T-helper 17 cell (primary cell): ENCODE results near the gene ERC1. TPM values are rescaled to one million over a fixed set of nuclear protein-coding genes. Genes with fewer than 3 reads are reported as not detected.
"Not testable (repeated sequence)": the region's sequence is repeated elsewhere in the genome, so short reads cannot be mapped to it uniquely, and the experiment has no call there.

Source experiments
- ATAC-seq: fragments of 150-1000 bp; cut with Tn5 transposase; 2 replicates; pipeline ENCODE4 v1.10.0; 2021; ENCODE audit warnings: mild to moderate bottlenecking, moderate library complexity
- DNase-seq, 3 donors: peaks; one replicate each; pipeline versions ENCODE4 v3.0.0 to v3.0.0-alpha.2; 2020 to 2021
- H3K9me3 ChIP-seq: one replicate; pipeline ENCODE4 v1.7.0; 2013; ENCODE audit warnings: low read length, mild to moderate bottlenecking; ENCODE audit not compliant: control insufficient read depth, poor library complexity, severe bottlenecking
- H3K27ac Mint-ChIP-seq: one replicate; pipeline ENCODE4 v1.8.0; 2022; ENCODE audit warnings: mild to moderate bottlenecking, moderate library complexity, mixed read lengths
- H3K27me3 Mint-ChIP-seq: one replicate; pipeline ENCODE4 v1.8.0; 2022; ENCODE audit warnings: mixed read lengths
- H3K36me3 Mint-ChIP-seq: one replicate; pipeline ENCODE4 v1.8.0; 2022; ENCODE audit warnings: low read depth, mixed read lengths
- H3K4me1 Mint-ChIP-seq: one replicate; pipeline ENCODE4 v1.8.0; 2022; ENCODE audit warnings: mild to moderate bottlenecking, mixed read lengths
- H3K4me3 Mint-ChIP-seq: one replicate; pipeline ENCODE4 v1.8.0; 2022; ENCODE audit warnings: mild to moderate bottlenecking, moderate library complexity, mixed read lengths
- total RNA-seq, 4 donors: library from RNA in 2 of 4; stranded (reverse) in 2 of 4; gene quantifications; one replicate each; pipeline ENCODE4 v1.2.3 and lab custom pipeline; 2022 to 2026

ERC1 gene
- total RNA-seq, 2 donors from 2014 or later = 46.7 to 52.1 TPM

DNA sequence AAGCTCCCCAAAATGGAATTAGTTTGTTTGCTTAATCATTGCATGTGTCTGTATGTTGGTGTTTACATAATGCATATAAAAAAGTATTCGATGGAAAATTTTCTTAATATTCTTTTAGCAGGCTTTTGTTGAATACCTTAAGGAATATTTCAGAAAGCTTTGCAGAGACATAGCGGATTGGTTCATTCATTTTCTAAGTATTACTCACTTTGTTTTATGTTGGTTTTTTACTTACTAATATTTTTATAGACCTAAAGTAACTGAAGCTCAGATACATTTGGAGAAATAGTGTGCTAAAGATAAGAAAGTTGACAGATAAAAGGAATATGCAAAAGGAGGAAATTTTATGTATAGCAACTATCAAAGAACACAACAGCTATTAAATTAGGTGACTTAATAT lies 191.0 kb downstream of the ERC1 start:
- H3K27ac Mint-ChIP-seq = no peak overlapping the region
- H3K4me1 Mint-ChIP-seq = peaks cover 4% of the 10 kb centered on the region
- H3K27me3 Mint-ChIP-seq = no peaks in the 10 kb centered on the region
- H3K36me3 Mint-ChIP-seq = peaks cover 11% of the 10 kb centered on the region
- DNase-seq (no peak), ATAC-seq (no peak)
- H3K4me3 Mint-ChIP-seq = no peak overlapping the region
- H3K9me3 ChIP-seq = no peaks in the 10 kb centered on the region

DNA sequence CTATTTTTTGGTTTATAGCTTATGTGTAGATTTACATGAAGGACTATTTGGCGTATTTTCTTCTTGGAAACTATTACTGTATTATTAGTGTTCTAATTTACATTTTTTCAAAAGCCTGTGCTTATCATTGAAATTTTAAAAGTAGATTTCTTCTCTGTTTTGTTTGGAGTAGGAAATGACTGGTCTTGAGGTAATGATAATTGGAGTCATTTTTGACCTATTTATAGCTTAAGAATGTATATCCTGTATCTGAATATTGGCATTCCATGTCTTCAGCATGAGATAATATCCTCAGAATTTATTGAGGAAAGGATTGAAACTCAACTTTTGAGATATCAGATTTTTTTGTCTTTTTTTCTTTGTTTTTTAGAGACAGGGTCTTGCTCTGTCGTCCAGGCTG lies 193.4 kb downstream of the ERC1 start:
- DNase-seq (no peak), ATAC-seq (no peak)
- Mint-ChIP-seq H3K4me3 (no peak overlapping the region), H3K36me3 (peaks cover 15% of the 10 kb centered on the region), H3K27me3 (no peaks in the 10 kb centered on the region), H3K27ac (no peak overlapping the region), H3K4me1 (peaks cover 2% of the 10 kb centered on the region)
- no peaks in the 10 kb centered on the region for H3K9me3 ChIP-seq

DNA sequence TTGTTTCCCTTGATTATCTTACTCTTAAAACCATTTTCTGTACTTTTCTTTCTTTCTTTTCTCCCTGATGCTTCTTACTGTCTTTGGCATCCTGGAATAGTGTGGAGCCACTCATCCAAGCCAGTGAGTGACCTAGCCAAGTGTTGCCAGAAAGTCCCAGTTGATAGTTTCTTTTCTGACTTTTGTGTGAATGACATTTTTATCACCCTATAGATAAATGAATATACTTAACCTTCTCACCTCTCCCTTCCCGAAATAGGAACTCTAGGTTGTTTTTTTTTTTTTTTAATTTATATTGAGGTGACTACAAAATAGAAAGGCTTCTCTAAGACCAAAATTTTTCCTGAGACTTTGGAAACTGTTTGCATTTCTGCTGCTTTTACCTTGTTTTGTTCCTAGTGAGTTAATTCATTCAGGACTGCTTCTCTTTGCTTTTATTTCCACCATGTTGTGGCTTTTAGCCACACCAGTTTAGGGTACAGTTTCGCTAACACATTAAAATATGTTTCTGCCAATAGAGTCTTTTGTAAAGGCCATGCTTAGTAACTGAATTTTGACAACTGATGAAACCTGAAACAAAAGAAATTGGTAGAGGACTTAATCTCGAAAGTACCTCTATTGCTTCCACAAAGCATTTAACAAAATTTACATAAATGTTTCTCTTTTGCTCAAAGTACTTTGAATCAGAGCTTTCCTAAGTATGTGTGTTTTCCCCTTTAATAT lies 194.6 kb downstream of the ERC1 start:
- no peaks in the 10 kb centered on the region for H3K27me3 Mint-ChIP-seq
- peaks cover 5% of the 10 kb centered on the region for H3K4me1 Mint-ChIP-seq
- no peak overlapping the region for H3K27ac Mint-ChIP-seq
- H3K4me3 Mint-ChIP-seq = no peak overlapping the region
- ATAC-seq (no peak), DNase-seq (no peak)
- H3K36me3 Mint-ChIP-seq = peaks cover 18% of the 10 kb centered on the region
- H3K9me3 ChIP-seq = no peaks in the 10 kb centered on the region

DNA sequence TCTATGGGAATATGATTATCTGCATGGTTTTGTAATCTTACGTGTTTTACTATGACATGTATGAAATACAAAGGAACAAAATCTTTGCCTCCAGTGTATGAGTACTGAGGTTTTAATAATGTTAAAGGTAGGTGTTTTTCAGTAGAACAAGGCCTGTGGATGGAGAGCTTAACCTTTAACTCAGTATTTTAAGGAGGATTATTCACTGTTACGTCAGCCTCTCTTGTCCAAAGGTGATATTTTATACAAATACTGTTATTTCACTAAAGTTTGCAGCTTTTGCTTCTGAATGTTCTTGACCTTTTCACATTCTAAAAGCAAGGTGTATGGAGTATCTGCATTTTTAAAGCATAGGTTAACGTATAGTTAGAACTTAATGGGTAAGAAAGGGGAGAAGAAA lies 195.3 kb downstream of the ERC1 start:
- no peak overlapping the region for H3K27ac Mint-ChIP-seq
- no peak overlapping the region for H3K4me3 Mint-ChIP-seq
- no peaks in the 10 kb centered on the region for H3K9me3 ChIP-seq
- DNase-seq (no peak), ATAC-seq (no peak)
- H3K36me3 Mint-ChIP-seq = peaks cover 18% of the 10 kb centered on the region
- H3K27me3 Mint-ChIP-seq = no peaks in the 10 kb centered on the region
- H3K4me1 Mint-ChIP-seq = peaks cover 5% of the 10 kb centered on the region

DNA sequence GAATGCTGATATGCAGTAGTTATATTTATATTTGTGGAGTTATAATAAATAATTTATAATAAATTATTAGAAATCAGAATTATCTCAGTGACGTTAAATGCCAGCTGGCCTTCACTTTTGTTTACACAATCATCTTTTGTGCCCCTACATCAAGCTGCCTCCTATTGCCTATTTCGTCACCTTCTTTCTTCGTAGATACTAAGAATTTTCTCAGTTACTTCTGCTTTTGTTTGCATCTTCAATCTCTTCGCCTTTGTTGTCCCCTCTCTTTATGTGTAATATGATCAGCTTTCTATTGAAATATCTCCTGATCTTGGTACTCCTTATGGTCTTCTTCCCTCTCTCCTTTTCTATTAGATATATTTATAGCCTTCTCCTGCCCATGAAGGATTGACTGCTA lies 197.0 kb downstream of the ERC1 start:
- H3K27ac Mint-ChIP-seq = no peak overlapping the region
- H3K27me3 Mint-ChIP-seq = no peaks in the 10 kb centered on the region
- H3K36me3 Mint-ChIP-seq = peaks cover 16% of the 10 kb centered on the region
- H3K4me1 Mint-ChIP-seq = peaks cover 10% of the 10 kb centered on the region
- ATAC-seq (no peak), DNase-seq (no peak)
- no peak overlapping the region for H3K4me3 Mint-ChIP-seq
- no peaks in the 10 kb centered on the region for H3K9me3 ChIP-seq

DNA sequence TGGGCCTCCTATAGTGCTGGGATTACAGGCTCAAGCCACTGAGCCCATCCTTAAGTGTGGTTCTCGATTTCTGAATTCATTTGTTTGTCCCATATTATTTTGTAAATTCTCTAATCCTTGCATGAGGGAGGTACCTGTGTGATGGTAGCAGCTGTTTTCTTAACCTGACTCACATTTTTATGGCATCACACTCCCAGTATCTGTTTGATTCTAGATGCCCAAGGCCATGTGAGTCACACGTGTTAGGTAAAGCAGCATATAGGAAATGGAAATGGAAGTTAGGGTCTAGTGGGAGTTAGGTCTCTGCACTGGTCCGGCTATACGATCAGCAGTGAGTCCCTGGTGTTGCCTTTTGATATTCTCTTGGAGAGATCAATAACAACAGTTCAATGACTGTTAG lies 198.1 kb downstream of the ERC1 start:
- Mint-ChIP-seq H3K4me3 (no peak overlapping the region), H3K4me1 (peaks cover 10% of the 10 kb centered on the region), H3K27me3 (no peaks in the 10 kb centered on the region), H3K36me3 (peaks cover 15% of the 10 kb centered on the region), H3K27ac (no peak overlapping the region)
- no peak for ATAC-seq
- no peaks in the 10 kb centered on the region for H3K9me3 ChIP-seq
- DNase-seq = no peak

DNA sequence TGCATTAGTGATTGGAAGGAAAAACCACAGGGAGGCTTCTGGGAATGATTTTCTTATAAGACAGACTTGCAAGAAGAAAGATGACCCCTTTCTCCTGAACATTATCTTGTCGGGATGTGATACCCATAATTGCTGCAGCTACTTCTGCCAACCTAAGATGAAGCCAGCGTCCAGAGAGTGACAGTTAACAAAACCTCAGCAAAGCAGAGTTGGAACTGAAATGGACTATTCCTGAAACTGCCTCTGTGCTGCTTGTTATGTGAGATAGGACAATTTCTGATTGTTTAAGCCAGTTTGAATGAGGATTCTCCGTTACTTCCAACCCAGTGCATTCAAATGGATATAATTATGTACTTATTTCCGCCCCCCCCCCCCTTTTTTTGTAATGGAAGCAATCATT lies 204.5 kb downstream of the ERC1 start:
- H3K9me3 ChIP-seq = peaks cover 2% of the 10 kb centered on the region
- ATAC-seq = no peak
- H3K27ac Mint-ChIP-seq = no peak overlapping the region
- H3K27me3 Mint-ChIP-seq = no peaks in the 10 kb centered on the region
- DNase-seq = no peak
- H3K36me3 Mint-ChIP-seq = peaks cover 13% of the 10 kb centered on the region
- H3K4me1 Mint-ChIP-seq = peaks cover 6% of the 10 kb centered on the region
- no peak overlapping the region for H3K4me3 Mint-ChIP-seq

DNA sequence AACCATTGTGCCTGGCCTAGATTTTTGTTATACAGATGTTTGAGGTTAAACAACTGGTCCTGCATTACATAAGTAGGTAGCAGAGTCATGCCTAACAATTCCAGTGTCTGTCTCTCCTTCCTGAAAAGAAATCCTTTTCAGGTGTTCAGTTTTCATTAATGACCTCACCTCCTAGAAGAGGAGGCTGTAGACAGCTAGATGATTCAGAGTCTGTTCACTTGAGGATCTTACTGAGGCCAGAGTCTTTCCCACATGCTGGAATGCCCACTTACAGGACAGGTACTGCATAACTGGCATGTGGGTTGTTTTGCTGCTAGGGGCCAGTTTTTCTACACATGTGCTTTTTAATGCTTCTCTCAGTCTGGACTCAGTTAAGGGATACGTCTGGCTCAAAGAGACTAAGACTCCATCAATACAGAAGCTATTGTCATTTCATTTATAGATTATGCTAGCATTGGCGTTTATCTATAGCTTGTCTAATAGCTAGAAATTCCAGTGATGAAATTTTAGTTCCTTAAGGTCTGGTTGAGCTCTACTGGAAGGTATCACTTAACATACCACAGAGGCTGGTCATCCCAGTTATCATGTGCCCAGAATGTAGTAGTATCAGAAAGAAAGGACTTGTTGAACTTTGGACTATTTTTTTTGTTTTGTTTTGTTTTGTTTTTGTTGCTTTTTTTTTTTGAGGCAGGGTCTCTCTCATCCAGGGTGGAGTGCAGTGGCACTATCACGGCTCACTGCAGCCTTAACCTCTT lies 206.4 kb downstream of the ERC1 start:
- H3K36me3 Mint-ChIP-seq = peaks cover 10% of the 10 kb centered on the region

DNA sequence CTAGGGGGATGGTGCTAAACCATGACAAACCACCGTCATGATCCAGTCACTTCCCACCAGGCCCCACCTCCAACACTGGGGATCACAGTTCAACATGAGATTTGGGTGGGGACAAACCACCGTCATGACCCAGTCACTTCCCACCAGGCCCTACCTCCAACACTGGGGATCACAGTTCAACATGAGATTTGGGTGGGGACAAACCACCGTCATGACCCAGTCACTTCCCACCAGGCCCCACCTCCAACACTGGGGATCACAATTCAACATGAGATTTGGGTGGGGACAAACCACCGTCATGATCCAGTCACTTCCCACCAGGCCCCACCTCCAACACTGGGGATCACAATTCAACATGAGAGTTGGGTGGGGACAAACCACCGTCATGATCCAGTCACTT lies 207.8 kb downstream of the ERC1 start:
- ATAC-seq, H3K27me3 Mint-ChIP-seq, H3K9me3 ChIP-seq, DNase-seq, H3K4me3 Mint-ChIP-seq, H3K4me1 Mint-ChIP-seq, H3K27ac Mint-ChIP-seq: not testable (repeated sequence)
- H3K36me3 Mint-ChIP-seq = peaks cover 10% of the 10 kb centered on the region

More for the DNA sequence above, 206.4 kb downstream of the ERC1 start:
- H3K4me1 Mint-ChIP-seq = peaks cover under 1% of the 10 kb centered on the region
- H3K9me3 ChIP-seq = peaks cover 2% of the 10 kb centered on the region
- H3K27me3 Mint-ChIP-seq = no peaks in the 10 kb centered on the region
- ATAC-seq (no peak), DNase-seq (no peak)
- no peak overlapping the region for H3K4me3 Mint-ChIP-seq
- no peak overlapping the region for H3K27ac Mint-ChIP-seq

DNA sequence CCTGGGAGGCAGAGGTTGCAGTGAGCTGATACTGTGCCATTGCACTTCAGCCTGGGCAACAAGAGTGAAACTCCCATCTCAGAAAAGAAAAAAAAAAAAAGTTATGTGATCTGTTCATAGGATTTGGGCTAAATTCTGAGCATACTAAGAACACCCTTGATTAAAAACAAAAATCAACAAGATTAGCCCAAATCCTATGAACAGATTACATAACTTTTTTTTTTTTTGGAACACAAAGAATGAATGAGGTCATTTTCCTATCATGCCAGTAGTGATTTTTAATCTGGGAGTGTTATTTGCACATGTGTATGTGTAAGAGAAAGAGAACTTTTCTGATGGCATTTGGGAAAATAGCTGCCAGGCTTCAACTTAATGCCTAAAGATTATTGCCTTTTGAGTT lies 208.7 kb downstream of the ERC1 start:
- H3K36me3 Mint-ChIP-seq = peaks cover 10% of the 10 kb centered on the region
- peaks cover 2% of the 10 kb centered on the region for H3K9me3 ChIP-seq
- no peaks in the 10 kb centered on the region for H3K27me3 Mint-ChIP-seq
- H3K27ac Mint-ChIP-seq = no peak overlapping the region
- no peaks in the 10 kb centered on the region for H3K4me1 Mint-ChIP-seq
- H3K4me3 Mint-ChIP-seq = no peak overlapping the region
- ATAC-seq (no peak), DNase-seq (no peak)

DNA sequence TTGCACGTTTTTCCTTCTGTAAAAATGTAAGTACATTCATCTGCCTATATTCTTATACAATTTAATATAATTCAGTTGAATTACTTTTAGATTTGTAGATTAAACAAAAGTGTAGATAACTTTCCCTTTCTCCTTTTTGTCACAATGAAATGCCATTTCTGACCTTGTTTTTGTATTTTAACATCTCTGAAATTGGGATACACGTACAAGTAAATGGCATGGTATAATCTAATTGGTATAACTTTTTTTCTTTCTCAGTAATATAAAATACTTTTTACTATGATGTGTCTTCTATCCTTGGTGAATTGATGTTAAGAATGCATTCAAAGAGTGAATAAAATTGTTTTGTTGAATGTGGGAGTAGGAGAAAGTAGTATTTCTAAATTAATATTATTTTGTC lies 210.0 kb downstream of the ERC1 start:
- Mint-ChIP-seq H3K4me3 (no peak overlapping the region), H3K4me1 (no peaks in the 10 kb centered on the region), H3K36me3 (peaks cover 4% of the 10 kb centered on the region), H3K27me3 (no peaks in the 10 kb centered on the region), H3K27ac (no peak overlapping the region)
- peaks cover 2% of the 10 kb centered on the region for H3K9me3 ChIP-seq
- DNase-seq (no peak), ATAC-seq (no peak)

DNA sequence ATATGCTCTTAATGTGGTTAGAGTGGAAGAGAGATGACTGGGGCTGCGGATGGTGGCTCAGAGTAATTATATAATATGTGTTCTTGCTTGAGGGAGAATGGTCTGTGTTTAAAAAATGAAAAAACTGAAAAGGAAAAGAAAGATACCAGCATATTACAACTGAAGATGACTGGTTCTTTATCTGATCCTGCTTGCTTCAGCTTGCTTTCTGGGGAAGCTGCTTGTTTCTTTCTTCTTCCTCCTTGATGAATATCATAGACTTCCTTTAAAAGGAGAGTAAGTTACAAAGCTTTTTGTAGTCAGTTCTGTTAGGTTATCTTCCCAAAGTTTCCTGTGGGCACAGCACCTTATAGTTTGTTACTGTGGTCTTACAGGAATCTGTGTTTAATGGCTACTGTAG lies 210.9 kb downstream of the ERC1 start:
- Mint-ChIP-seq H3K4me1 (peaks cover 3% of the 10 kb centered on the region), H3K36me3 (peaks cover 2% of the 10 kb centered on the region), H3K27me3 (no peaks in the 10 kb centered on the region), H3K27ac (peak overlapping the region; percentile 29), H3K4me3 (no peak overlapping the region)
- H3K9me3 ChIP-seq = peaks cover 2% of the 10 kb centered on the region
- DNase-seq (no peak), ATAC-seq (no peak)

DNA sequence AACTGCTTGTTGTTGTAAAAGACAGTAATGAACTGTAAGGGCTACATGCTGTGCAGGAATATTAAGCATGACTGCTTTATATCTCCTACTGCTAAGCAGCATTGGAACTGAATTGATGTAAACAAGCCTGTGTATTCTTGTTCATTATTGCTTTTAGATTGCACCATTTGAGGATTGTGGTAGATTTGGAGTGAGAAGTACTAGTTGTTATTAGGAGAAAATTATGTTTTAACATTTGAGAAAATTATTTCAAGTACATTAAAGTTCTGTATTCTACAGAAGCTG lies 212.7 kb downstream of the ERC1 start:
- DNase-seq (no peak), ATAC-seq (no peak)
- no peak overlapping the region for H3K4me3 Mint-ChIP-seq
- H3K4me1 Mint-ChIP-seq = peaks cover 5% of the 10 kb centered on the region
- H3K9me3 ChIP-seq = no peaks in the 10 kb centered on the region
- H3K27ac Mint-ChIP-seq = no peak overlapping the region
- peaks cover 2% of the 10 kb centered on the region for H3K36me3 Mint-ChIP-seq
- no peaks in the 10 kb centered on the region for H3K27me3 Mint-ChIP-seq

DNA sequence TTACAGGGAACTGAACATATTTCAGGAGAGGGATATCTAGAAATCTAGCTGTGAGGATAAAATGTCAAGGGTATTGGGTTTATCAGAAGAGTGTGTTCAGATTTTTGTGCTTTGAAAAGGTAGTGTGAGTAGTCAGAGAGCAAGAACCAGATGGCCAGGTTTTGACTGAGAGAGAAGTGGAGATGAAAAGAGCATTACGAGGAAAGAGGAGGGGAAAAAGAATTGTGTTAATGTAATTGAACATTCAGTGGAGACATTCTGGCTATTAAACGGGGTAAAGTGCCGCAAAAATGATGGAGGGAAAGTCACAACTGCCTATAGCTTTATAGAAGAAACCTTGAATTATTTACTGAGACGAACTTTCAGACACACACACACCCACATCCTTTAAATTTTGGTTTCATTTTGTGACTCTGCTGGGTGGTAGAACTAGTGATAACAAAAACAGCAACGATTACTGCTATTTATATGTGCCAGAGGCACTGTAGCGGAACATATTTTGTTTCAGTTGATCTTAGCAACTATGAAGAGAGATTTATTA lies 213.6 kb downstream of the ERC1 start:
- DNase-seq = no peak
- H3K9me3 ChIP-seq = no peaks in the 10 kb centered on the region
- Mint-ChIP-seq H3K36me3 (peaks cover 4% of the 10 kb centered on the region), H3K27me3 (no peaks in the 10 kb centered on the region), H3K27ac (no peak overlapping the region), H3K4me1 (peaks cover 5% of the 10 kb centered on the region), H3K4me3 (no peak overlapping the region)
- ATAC-seq = peak; percentile 88
